HT-29 (cell line): Measurements from ENCODE around the gene NDUFV1. TPM values are rescaled to one million over a fixed set of nuclear protein-coding genes. Genes with fewer than 3 reads are reported as not detected.
"Not testable (repeated sequence)": the region's sequence is repeated elsewhere in the genome, so short reads cannot be mapped to it uniquely, and the experiment has no call there.

ENCODE experiments used
- DNase-seq: peaks from one replicate; pipeline ENCODE4 v3.0.0-alpha.2; 2015; ENCODE audit warnings: low spot score
- total RNA-seq: library from RNA; depleted of rRNA; stranded (reverse); fragments of >200 nt; shearing (Covaris generic); gene quantifications from 2 replicates; pipeline ENCODE4 v1.2.3, GENCODE V29; 2014; rRNA removed

NDUFV1 gene
- total RNA-seq, result 384 and 431 TPM in 2 replicates

- peak; percentile 98 for DNase-seq
Observed at GRCh38 chr11:67606492-67607295, at the start of gene NDUFV1. TSS of gene NDUFV1 (plus strand) at chr11:67606936. CDS start at chr11:67607005, 69 bp downstream.

- DNase-seq, result peak; percentile 50
Observed at GRCh38 chr11:67558084-67558772, 48.5 kb upstream of the NDUFV1 start.

GRCh38 chr11:67561971-67562619, 44.6 kb upstream of the NDUFV1 start:
- DNase-seq, result no peak

DNA sequence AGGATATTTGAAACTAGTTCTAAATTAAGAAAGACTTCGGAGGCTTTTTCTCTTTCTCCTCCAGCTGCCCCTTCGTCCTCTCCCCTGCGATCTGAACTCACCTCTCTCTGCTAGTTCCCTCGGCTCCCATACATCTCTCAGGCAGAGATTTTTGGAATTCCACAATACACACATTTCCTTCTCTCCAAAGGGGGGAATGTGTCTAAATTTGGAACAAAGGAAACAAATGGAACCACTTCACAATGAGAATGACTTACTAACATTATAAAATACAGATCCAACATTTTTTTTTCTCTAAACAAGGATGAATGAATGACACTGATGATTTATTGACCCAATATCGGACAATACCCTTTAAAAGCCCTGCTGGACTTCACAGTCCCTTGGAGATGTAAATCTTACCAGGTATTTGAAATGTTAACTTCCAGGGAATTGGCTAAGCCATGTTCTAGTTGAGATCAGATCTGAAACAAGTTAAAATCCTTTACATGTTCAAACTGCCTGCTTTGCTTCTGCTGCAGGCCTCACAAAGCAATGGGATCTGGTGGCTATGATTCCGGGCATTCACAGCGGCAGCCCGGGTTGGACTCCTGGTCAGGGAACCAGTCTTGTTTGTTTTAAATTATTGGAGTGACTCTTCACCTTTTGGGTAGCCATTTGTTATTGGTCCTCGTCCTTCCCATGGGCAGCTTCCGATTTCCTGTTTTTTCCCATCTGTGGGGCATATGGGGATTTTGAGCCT, 43.6 kb upstream of the NDUFV1 start:
- no peak for DNase-seq

GRCh38 chr11:67563705-67564114, 43.0 kb upstream of the NDUFV1 start:
- DNase-seq, result not testable (repeated sequence)

- no peak for DNase-seq
Observed at GRCh38 chr11:67564230-67564629, 42.5 kb upstream of the NDUFV1 start.

- no peak for DNase-seq
Observed at GRCh38 chr11:67571443-67571842, 35.3 kb upstream of the NDUFV1 start.

GRCh38 chr11:67572305-67572704, 34.4 kb upstream of the NDUFV1 start:
- DNase-seq, result no peak

GRCh38 chr11:67572747-67573419, 33.9 kb upstream of the NDUFV1 start:
- DNase-seq, result peak; percentile 88

DNA sequence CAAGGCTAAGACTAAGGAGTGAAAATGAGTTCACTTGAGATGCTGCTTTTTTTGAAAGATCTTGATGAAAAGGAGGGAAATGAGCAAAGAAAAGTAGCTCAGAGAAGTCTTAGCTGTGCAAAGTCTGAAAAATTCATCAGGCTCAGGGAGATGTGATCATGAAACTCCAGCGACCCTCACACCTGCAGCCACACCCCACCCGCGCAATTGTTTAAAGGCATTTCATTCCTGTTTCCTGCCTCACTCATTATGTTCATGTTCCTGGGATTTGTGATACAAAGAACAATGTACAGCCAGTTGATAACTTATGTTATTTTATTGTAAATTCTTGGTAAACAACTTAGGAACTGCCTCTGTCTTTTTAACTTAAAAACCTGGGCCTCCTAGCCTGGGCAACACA, 31.8 kb upstream of the NDUFV1 start:
- DNase-seq, result no peak

GRCh38 chr11:67576735-67577475, 29.8 kb upstream of the NDUFV1 start:
- no peak for DNase-seq

GRCh38 chr11:67577951-67578350, 28.8 kb upstream of the NDUFV1 start:
- DNase-seq, result no peak

GRCh38 chr11:67581469-67581868, 25.3 kb upstream of the NDUFV1 start:
- peak; percentile 79 for DNase-seq

- peak; percentile 43 for DNase-seq
Observed at GRCh38 chr11:67582011-67582410, 24.7 kb upstream of the NDUFV1 start.

DNA sequence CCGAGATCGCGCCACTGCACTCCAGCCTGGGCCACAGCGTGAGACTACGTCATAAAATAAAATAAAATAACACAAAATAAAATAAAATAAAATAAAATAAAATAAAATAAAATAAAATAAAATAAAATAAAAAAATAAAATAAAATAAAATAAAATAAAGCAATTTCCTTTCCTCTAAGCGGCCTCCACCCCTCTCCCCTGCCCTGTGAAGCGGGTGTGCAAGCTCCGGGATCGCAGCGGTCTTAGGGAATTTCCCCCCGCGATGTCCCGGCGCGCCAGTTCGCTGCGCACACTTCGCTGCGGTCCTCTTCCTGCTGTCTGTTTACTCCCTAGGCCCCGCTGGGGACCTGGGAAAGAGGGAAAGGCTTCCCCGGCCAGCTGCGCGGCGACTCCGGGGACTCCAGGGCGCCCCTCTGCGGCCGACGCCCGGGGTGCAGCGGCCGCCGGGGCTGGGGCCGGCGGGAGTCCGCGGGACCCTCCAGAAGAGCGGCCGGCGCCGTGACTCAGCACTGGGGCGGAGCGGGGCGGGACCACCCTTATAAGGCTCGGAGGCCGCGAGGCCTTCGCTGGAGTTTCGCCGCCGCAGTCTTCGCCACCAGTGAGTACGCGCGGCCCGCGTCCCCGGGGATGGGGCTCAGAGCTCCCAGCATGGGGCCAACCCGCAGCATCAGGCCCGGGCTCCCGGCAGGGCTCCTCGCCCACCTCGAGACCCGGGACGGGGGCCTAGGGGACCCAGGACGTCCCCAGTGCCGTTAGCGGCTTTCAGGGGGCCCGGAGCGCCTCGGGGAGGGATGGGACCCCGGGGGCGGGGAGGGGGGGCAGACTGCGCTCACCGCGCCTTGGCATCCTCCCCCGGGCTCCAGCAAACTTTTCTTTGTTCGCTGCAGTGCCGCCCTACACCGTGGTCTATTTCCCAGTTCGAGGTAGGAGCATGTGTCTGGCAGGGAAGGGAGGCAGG, 23.2 kb upstream of the NDUFV1 start, which contains the start of gene GSTP1:
Gene GSTP1, plus strand, starts transcription at position 566 of the 958 bp plus-strand sequence. Its CDS starts 32 bp downstream, at position 598.
- peak; percentile 95 for DNase-seq

DNA sequence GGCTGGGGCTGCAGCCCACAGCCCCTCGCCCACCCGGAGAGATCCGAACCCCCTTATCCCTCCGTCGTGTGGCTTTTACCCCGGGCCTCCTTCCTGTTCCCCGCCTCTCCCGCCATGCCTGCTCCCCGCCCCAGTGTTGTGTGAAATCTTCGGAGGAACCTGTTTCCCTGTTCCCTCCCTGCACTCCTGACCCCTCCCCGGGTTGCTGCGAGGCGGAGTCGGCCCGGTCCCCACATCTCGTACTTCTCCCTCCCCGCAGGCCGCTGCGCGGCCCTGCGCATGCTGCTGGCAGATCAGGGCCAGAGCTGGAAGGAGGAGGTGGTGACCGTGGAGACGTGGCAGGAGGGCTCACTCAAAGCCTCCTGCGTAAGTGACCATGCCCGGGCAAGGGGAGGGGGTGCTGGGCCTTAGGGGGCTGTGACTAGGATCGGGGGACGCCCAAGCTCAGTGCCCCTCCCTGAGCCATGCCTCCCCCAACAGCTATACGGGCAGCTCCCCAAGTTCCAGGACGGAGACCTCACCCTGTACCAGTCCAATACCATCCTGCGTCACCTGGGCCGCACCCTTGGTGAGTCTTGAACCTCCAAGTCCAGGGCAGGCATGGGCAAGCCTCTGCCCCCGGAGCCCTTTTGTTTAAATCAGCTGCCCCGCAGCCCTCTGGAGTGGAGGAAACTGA, 22.4 kb upstream of the NDUFV1 start:
- DNase-seq, result peak; percentile 77

GRCh38 chr11:67584881-67585873, 21.6 kb upstream of the NDUFV1 start:
- DNase-seq, result no peak
